NB4 (cell line): ENCODE data around the gene ADD1.

ENCODE experiments used
- DNase-seq: peaks from one replicate; pipeline ENCODE4 v3.0.0; 2010; ENCODE audit warnings: low read depth
- H3K4me3 ChIP-seq: one replicate; pipeline ENCODE4 v1.5.1; 2011; ENCODE audit warnings: mild to moderate bottlenecking, low read depth, low read length, moderate library complexity
- MYC ChIP-seq: IDR thresholded peaks from 2 replicates; pipeline ENCODE4 v1.6.1; 2011; ENCODE audit warnings: low read depth, low read length
- POLR2A ChIP-seq: IDR thresholded peaks from 2 replicates; pipeline ENCODE4 v1.6.1; 2011; ENCODE audit warnings: mild to moderate bottlenecking; ENCODE audit not compliant: insufficient read length; ENCODE audit errors: extremely low read depth
- TF ChIP-seq, protein P1 (sequence below): IDR thresholded peaks from one replicate; pipeline ENCODE4 v1.5.1; 2012; ENCODE audit warnings: low read depth, low read length
- TF ChIP-seq, protein P2 (sequence below): IDR thresholded peaks from 2 replicates; pipeline ENCODE4 v1.6.1; 2011; ENCODE audit warnings: low read depth, low read length

The ADD1 gene

DNA sequence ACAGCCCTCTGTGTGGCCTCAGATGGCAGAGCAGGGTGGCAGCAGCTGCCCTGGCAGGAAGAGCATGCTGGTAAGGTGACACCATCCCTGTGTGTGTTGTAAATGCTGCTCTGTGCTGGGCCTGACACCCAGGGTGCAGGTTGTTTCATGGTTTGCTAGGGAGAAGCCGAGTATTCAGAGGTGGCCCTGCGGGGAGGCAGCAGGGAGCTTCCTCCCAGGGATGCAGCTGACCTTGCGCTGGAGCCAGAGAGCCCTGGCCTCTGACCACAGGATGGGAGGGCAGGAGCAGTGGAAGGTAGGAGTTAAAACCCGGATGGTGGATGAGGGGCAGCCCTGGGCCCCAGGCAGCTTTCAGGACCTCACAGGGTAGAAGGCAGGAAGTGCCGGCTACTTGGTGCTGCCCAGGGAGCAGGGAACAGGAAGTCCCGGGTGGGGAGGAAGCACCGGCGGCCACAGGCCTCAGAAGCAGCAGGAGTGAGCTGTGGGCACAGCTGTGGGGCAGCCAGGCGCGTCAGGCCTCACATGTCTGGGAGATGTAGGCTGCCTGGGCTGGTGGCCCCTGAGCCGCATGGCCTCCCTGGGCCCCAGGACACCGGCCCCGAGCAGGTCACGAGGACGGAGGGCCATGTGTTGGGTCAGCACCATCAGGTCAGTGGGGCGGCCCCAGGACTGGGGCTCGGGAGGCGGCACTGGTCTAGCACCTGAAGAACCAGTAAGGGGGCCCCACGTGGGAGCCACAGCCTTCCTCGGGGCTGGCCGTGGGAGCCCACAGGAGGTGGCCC lies 31.6 kb upstream of the ADD1 start:
- TF ChIP-seq POLR2A (peak; percentile 79), MYC (peak; percentile 92)
- TF ChIP-seq, protein P1, sequence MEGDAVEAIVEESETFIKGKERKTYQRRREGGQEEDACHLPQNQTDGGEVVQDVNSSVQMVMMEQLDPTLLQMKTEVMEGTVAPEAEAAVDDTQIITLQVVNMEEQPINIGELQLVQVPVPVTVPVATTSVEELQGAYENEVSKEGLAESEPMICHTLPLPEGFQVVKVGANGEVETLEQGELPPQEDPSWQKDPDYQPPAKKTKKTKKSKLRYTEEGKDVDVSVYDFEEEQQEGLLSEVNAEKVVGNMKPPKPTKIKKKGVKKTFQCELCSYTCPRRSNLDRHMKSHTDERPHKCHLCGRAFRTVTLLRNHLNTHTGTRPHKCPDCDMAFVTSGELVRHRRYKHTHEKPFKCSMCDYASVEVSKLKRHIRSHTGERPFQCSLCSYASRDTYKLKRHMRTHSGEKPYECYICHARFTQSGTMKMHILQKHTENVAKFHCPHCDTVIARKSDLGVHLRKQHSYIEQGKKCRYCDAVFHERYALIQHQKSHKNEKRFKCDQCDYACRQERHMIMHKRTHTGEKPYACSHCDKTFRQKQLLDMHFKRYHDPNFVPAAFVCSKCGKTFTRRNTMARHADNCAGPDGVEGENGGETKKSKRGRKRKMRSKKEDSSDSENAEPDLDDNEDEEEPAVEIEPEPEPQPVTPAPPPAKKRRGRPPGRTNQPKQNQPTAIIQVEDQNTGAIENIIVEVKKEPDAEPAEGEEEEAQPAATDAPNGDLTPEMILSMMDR, result no peak
- TF ChIP-seq, protein P2, sequence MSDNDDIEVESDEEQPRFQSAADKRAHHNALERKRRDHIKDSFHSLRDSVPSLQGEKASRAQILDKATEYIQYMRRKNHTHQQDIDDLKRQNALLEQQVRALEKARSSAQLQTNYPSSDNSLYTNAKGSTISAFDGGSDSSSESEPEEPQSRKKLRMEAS, result peak; percentile 91
- H3K4me3 ChIP-seq, result peak overlapping the region; percentile 94
- peak; percentile 99 for DNase-seq

DNA sequence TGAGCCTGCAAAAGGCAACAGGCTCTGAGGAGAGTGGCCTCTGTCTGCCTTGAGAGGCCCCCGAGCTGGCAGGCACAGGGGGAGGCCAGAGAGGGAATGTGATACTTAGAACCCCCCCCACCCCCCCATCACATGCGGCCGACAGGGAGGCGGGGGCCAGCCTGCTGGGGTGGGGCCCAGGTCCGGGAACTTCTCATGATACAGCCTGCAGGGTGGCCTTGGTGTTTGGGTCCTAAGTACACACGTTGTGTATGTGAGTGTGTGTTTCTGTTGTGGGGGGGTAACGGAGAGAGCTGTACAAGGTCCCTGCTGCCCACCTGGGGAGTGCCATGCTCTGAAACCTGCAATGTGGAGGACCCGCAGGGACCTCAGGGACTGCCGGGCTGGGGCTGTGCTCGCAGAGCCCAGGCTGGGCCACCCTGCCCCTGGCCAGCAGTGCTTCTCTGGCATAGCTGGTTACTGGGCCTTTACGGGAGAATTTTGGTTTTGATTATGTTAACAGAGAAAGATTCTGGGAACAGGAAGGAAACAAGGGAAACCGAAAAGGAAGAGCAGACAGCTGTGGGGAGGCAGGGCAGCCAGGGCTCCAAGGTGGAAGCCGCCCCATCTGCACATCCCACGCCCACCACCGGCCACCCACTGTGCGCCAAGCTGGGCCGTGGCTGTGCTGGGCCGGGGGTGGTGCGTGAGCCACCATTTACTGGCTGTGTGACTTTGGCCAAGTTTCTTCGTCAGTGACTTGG lies 30.9 kb upstream of the ADD1 start:
- TF ChIP-seq MYC (no peak), POLR2A (no peak)
- TF ChIP-seq, protein P2, result no peak
- TF ChIP-seq, protein P1, result no peak
- peak; percentile 68 for DNase-seq
- H3K4me3 ChIP-seq, result peak overlapping the region; percentile 94

DNA sequence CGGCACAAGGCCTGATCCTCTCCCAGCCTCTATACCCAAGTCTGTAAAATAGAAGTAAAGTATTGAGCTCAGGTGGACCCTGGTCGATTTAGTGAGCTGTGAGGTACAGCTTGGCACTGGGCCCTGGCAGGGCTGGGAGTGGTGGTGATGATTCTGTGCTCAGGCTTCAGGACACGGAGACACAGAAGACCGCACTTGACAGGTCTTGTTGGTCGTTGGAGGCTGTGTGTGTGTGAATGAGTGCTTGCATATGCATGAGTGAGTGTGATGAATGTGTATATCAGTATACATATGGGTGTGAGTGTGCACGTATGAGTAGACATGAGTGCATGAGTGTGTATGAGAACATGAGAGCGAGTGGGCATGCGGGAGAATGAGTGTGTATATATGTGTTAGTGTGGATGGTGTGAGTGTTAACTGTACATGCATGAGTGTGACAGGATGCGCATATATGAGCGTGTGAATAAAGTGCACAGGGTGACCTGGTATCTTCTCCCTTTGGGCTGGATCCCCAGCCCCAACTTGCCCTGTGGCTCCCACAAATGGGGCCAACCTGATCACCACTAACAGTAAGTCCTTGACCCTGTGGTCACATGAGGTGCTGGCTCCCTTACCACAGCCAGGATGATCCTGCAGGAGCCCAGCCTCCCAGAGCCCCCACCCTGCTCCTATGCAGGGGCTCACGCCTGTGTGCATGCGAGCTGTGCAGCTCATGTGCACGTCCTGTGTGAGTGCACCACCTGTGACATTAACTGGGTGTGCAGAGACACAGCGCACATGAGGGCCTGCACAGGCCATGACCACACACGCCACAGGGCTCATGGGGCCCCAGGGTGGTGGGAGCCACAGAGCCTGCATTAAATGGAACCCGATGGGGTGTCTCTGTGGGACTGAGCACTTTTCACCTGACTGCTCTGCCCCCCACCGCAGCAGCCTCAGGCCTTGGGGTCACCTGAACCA lies 29.9 kb upstream of the ADD1 start:
- H3K4me3 ChIP-seq, result peak overlapping the region; percentile 94
- TF ChIP-seq POLR2A (no peak), MYC (no peak)
- TF ChIP-seq, protein P2, result no peak
- TF ChIP-seq, protein P1, result no peak
- no peak for DNase-seq

DNA sequence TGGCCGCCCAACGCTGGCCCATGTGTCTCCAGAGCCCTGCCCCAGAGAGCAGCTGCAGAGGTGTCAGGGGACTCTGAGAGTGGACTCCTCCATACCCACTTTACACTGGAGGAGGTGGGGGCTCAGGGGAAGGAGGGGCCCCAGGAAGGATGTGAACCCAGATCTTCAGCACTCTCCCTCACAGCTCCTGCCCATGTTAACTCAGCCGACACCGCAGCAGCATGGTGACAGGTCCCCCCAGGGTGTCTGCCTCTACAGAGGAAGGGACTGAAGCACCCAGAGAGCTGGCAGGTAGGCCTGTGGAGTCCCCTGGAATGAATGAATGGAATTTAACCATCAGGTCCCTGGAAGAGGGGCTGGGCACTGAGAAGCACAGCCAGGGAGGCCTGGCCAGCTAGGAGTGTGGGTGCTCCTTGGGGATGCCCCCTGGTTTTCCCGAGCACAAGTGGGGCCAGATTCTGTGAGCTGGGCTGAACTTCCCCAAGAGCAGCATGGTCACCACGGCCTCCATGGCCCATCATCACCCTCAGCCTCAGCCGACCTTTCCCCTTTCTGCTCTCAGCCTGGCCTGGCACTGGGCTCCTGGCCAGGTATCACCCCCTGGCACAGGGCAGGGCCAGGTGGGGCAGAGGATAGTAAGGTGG lies 28.9 kb upstream of the ADD1 start:
- TF ChIP-seq MYC, result no peak
- TF ChIP-seq, protein P2, result no peak
- TF ChIP-seq, protein P1, result no peak
- TF ChIP-seq POLR2A, result no peak
- H3K4me3 ChIP-seq, result no peak overlapping the region
- DNase-seq, result no peak

DNA sequence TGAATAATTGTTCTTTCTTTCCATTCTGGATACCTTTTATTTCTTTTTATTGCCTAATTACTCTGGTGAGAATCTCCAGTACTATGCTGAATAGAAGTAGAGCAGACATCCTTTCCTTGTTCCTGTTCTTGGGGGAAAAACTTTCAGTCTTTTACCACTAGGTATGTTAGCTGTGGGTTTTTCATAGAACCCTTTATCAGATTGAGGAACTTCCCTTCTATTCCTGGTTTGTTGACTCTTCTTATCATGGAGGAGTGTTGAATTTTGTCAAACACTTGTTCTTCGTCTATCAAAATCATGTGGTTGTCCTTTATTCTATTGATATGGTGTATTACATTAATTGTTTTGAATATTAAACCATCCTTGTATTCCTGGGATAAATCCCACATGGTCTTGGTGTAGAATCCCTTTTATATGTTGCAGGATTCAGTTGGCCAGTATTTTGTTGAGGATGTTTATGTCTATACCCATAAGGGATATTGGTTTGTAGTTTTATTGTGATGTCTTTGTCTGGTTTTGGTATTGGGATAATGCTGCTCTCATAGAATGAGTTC lies 27.2 kb upstream of the ADD1 start:
- peak; percentile 56 for DNase-seq
- TF ChIP-seq POLR2A (no peak), MYC (no peak)
- TF ChIP-seq, protein P2, result no peak
- TF ChIP-seq, protein P1, result no peak
- H3K4me3 ChIP-seq, result no peak overlapping the region
